VCaP (cell line): ENCODE results near the gene AGTRAP.

Experiments used
- H3K27ac ChIP-seq: fragments of 450-650 bp; 2 replicates; pipeline ENCODE4 v1.5.1; 2017
- CTCF ChIP-seq: fragments of 450-650 bp; conservative IDR thresholded peaks from 2 replicates; pipeline ENCODE4 v1.5.1; 2017; ENCODE audit warnings: mild to moderate bottlenecking, moderate library complexity

The AGTRAP gene

GRCh38 chr1:11748294-11749202 lies 12.6 kb downstream of the AGTRAP start:
- TF ChIP-seq CTCF = no peak
- peak overlapping the region; percentile 18; the same call in 1 of the 2 replicates for H3K27ac ChIP-seq

DNA sequence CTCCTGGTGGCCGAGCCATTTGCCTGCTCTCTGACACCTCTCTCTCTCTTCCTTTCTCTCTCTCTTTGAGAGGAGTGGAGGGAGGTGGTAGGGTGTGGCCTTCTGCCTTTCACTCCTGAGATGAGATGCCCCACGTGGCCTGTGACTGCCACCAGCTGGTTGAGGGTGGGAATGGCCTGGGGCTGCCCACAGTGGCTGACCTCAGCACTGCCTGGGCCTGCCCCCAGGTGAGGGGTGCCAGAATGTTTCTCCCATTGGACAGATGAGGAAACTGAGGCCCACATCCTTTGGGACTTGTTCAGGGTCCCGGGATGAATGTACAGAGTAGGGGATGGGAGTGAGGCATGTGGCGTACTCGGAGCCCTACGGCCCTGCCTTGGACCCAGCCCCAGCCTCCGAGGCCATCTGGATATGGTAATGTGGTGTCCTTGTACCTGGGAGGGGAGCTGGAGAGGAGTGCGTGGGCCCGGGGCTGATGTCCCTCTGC lies 13.3 kb downstream of the AGTRAP start:
- H3K27ac ChIP-seq = peak overlapping the region; percentile 18; the same call in 1 of the 2 replicates
- TF ChIP-seq CTCF = peak; percentile 86

GRCh38 chr1:11749996-11750395 lies 14.1 kb downstream of the AGTRAP start:
- TF ChIP-seq CTCF = no peak
- no peak overlapping the region for H3K27ac ChIP-seq

- no peak overlapping the region for H3K27ac ChIP-seq
- TF ChIP-seq CTCF = no peak
Observed at GRCh38 chr1:11751087-11751486, 15.2 kb downstream of the AGTRAP start.

DNA sequence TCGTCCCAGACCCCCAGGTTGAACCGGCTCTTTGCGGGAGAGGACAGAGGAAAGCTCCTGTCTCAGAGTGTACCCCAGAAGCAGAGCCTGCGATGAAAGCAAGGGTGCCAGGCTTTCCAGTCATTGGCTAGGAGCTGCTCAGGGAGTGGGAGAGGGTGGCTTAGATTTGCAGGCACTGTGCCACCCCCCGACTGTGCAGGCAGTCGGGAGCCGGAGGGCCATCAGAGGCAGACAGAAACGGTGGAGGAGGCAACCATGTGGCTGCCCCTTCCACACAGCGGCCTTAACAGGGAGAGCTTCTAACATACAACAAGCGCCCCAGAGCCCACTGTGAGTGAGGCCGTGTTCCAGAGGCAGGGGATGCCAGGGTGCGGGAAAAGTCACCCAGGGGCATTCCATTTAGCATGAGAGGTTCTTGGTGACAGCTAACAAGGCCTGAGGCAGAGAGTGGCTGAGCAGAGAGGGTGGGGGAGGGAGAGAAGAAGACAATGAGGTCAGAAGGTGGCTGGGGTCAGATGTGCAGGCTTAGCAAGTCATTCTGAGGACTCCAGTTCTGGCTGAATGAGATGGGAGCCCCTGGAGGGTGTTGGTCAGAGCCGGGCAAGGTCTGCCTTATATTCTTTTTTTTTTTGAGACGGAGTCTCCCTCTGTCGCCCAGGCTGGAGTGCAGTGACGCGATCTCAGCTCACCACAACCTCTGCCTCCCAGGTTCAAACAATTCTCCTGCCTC lies 16.6 kb downstream of the AGTRAP start:
- no peak for TF ChIP-seq CTCF
- no peak overlapping the region for H3K27ac ChIP-seq

GRCh38 chr1:11753555-11754208 lies 17.7 kb downstream of the AGTRAP start:
- H3K27ac ChIP-seq = no peak overlapping the region
- no peak for TF ChIP-seq CTCF

DNA sequence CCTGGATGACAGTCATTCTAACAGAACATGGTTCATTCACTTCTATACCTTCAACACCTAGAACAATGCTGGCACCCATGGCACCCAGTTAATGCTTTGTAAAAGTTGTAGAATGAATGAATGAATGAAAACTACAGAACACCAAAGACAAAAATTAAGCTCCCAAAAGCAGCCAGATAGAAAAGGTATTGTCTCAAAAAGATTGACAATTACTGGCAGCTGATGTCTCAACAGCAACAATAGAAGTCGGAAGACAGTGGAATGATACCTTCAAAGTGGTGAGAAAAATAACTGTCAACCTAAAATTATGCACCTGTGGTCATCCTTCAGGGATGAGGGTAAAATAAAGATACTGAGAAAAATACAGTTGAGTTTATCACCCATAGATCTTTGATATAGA lies 21.1 kb downstream of the AGTRAP start:
- no peak overlapping the region for H3K27ac ChIP-seq
- TF ChIP-seq CTCF = no peak
